ENCODE measurements around the gene EPHA3.

EPHA3 gene

GRCh38 chr3:89171687-89172545 lies 64.5 kb downstream of the EPHA3 start:
- TF ChIP-seq POLR2AphosphoS5 (IDR thresholded peaks at IDR 0.05; ENCODE audit: low read depth) (no peak), SPI1 (IDR thresholded peaks at IDR 0.05; ENCODE audit: borderline replicate concordance, low read depth) (no peak), CTCF (IDR thresholded peaks at IDR 0.05; ENCODE audit: insufficient read depth, low read length) (no peak), REST (IDR thresholded peaks at IDR 0.05; ENCODE audit: insufficient replicate concordance, low read depth) (no peak), GABPA (IDR thresholded peaks at IDR 0.05; ENCODE audit: low read depth) (no peak)
- Histone ChIP-seq H3K27ac (replicated peaks) (no peak overlapping the region), H3K27me3 (ENCODE audit: insufficient read depth, poor library complexity, severe bottlenecking) (no peaks in the 10 kb centered on the region), H3K4me3 (replicated peaks; ENCODE audit: insufficient read depth, low read length) (no peak overlapping the region)
- no peak for DNase-seq (ENCODE audit: low read depth in 1 of 2, low spot score in 1 of 2)

GRCh38 chr3:89173546-89173945 lies 66.1 kb downstream of the EPHA3 start:
- no peak overlapping the region for H3K27ac ChIP-seq (replicated peaks)
- TF ChIP-seq SPI1 (IDR thresholded peaks at IDR 0.05; ENCODE audit: borderline replicate concordance, low read depth), result no peak
- TF ChIP-seq GABPA (IDR thresholded peaks at IDR 0.05; ENCODE audit: low read depth), result no peak
- no peak for TF ChIP-seq CTCF (IDR thresholded peaks at IDR 0.05; ENCODE audit: insufficient read depth, low read length)
- TF ChIP-seq POLR2AphosphoS5 (IDR thresholded peaks at IDR 0.05; ENCODE audit: low read depth), result no peak
- no peak overlapping the region for H3K4me3 ChIP-seq (replicated peaks; ENCODE audit: insufficient read depth, low read length)
- DNase-seq (ENCODE audit: low read depth in 1 of 2, low spot score in 1 of 2), result no peak
- no peaks in the 10 kb centered on the region for H3K27me3 ChIP-seq (ENCODE audit: insufficient read depth, poor library complexity, severe bottlenecking)

- no peak overlapping the region for H3K27ac ChIP-seq (replicated peaks)
- no peak for DNase-seq (ENCODE audit: low read depth in 1 of 2, low spot score in 1 of 2)
These were observed 72.1 kb downstream of the EPHA3 start for GRCh38 chr3:89179355-89180001.

More at GRCh38 chr3:89179355-89180001, 72.1 kb downstream of the EPHA3 start:
- TF ChIP-seq REST (IDR thresholded peaks at IDR 0.05; ENCODE audit: insufficient replicate concordance, low read depth) (no peak), CTCF (IDR thresholded peaks at IDR 0.05; ENCODE audit: insufficient read depth, low read length) (no peak), SPI1 (IDR thresholded peaks at IDR 0.05; ENCODE audit: borderline replicate concordance, low read depth) (no peak), GABPA (IDR thresholded peaks at IDR 0.05; ENCODE audit: low read depth) (no peak), POLR2AphosphoS5 (IDR thresholded peaks at IDR 0.05; ENCODE audit: low read depth) (no peak)
- Histone ChIP-seq H3K27me3 (ENCODE audit: insufficient read depth, poor library complexity, severe bottlenecking) (no peaks in the 10 kb centered on the region), H3K4me3 (replicated peaks; ENCODE audit: insufficient read depth, low read length) (no peak overlapping the region)

Measured in HL-60 (cell line).